Hematopoietic multipotent progenitor cell treated with erythropoietin and hydrocortisone succinate and interleukin-3 and kit ligand, for 17 days (in vitro differentiated cells): ENCODE data around the gene KRTAP9-1.
"Not testable (repeated sequence)": the region's sequence is repeated elsewhere in the genome, so short reads cannot be mapped to it uniquely, and the experiment has no call there.

ENCODE experiments used
- DNase-seq: peaks from one replicate; pipeline ENCODE4 v3.0.0-alpha.2; 2015; ENCODE audit warnings: low spot score

The KRTAP9-1 gene

GRCh38 chr17:41178843-41179616 is 10.7 kb upstream of the KRTAP9-1 start:
- DNase-seq, result no peak

- no peak for DNase-seq
Measured at GRCh38 chr17:41184480-41184961, 5.2 kb upstream of the KRTAP9-1 start, which contains the start of gene KRTAP4-1. KRTAP4-1 (minus strand) TSS chr17:41184911; CDS start chr17:41184854, 57 bp downstream.

DNA sequence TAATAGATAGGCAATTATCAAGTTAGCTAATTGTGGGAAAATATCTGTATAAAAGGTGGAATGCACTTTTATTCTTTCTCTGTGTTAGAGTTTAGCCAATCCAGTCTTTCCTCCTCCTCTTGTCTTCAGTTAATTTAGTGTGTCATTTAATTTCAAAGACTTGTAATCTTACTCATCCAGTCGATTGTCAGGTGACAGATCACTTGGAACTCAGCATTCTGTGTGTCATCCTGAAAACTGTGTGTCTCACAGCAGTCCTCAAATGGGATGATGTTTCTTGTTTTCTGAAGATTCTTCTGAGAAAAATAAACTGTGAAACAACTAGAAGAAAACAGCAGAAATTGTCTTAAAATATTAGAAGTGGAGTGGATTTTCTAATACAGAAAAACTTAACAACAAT is 4.7 kb upstream of the KRTAP9-1 start:
- DNase-seq, result no peak

- DNase-seq, result no peak
Measured at GRCh38 chr17:41186872-41187271, 2.8 kb upstream of the KRTAP9-1 start.

- DNase-seq, result no peak
Measured at GRCh38 chr17:41190328-41190727, 641 bp downstream of the KRTAP9-1 start.

DNA sequence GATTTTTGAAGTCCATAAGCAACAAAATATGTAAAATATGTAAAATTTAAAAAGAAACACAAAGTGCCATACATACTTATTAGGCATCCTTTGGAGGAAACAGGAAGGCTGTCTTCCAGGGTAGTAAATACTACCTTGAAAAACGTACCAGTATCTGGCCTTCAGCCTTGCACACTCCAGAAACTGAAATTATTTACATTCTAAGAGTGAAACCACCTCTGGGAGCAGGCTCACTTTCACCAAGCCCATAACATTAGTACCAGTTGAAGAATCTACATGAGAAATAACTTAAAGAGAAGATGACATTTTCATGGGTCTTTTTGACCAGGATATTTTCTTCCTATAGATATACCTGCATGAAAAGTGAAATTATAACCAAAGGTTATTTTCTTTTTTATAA is 6.4 kb downstream of the KRTAP9-1 start:
- no peak for DNase-seq

DNA sequence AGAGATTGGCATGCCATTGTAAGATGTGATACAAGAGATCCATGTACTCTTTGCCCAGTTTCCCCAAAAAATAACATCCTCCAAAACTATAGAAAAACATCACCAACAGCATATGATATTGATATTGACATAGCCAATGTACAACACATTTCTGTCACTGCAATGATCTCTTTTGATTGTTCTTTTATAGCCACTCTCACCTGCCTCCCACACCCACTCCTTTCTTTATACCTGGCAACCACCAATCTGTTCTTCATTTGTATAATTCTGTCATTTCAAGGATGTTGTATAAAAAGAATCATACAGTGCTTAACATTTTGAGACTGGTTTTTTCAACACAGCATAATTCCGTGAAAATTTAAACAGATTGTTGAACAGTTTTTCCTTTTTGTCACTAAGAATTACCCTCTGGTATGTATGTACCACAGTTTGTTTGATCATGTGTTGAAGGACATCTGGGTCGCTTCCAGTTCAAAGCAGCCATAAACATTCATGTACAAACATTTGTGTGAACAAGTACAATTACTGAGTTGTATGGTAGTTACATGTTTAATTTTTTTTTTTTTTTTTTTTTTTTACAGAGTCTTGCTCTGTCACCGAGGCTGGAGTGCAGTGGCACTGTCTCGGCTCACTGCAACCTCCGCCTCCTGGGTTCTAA is 9.9 kb downstream of the KRTAP9-1 start:
- no peak for DNase-seq

DNA sequence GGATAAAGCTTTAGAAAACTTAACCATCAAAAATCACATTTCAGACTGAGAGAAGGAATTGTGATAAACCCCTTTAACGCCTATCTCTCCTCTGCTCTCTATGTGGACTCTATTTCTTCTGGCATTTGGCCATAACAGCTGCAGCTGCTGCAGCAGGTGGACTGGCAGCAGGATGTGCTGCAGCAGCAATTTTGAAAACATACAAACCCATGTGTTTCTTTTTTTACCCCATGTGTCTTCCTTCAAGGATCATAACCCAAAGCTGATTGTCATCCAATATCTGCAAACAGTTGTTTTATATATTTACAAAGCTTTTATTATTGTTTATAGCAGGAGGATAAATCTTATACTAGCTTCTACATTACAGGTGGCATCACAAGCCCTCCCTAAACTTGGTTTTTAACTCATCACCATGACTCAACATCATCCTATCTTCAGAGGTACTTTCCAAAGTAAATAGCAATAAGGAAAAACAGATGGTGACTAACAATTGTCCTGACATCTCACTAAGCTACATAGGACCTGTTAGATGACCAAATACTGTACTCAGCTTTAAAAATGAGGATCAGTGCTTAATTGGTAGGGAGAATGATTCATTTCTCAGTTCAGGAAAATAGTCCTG is 22.3 kb downstream of the KRTAP9-1 start:
- no peak for DNase-seq

- DNase-seq, result no peak
Measured at GRCh38 chr17:41212524-41213169, 23.0 kb downstream of the KRTAP9-1 start.

- no peak for DNase-seq
Measured at GRCh38 chr17:41215681-41216080, 26.0 kb downstream of the KRTAP9-1 start.

DNA sequence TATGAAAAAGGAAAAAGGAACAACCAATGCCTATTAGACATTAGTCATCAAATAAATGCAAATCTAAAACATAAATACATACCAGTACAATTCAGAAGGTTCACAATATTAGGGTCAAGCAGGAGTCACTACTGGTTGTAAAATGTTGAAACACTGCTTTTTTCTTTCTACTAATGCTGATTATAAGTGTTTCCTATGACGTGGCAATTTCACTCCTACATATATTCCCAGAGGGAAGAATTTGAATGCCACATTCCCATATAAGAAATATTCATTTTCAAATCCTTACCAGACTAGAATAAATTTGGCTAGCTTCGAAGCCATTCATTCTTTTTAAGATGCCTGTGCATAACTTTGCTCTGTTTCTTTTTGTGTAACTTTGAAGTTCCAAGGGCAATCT is 34.1 kb downstream of the KRTAP9-1 start:
- no peak for DNase-seq

DNA sequence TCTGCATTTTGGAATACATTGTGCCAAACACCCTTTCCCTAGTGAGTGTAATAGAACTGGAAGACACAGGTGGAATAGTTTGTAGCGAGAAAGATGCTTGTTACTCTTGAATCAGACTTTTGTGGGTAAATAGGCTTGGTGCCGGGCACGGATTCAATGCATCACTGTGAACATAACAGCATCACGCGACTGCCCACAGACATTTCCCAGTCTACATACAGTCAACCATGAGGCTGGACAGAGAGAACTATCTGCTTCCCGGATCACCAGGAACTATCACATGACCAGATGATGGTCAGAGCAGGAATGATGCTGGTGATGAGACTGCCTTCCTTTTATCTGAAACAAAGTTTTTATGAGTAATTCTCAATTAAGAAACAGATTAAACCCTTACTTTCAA is 36.4 kb downstream of the KRTAP9-1 start:
- DNase-seq, result no peak

GRCh38 chr17:41226598-41227095 is 37.0 kb downstream of the KRTAP9-1 start, which contains the start of gene KRTAP9-2:
KRTAP9-2 (plus strand) TSS chr17:41226648; CDS start chr17:41226655, 7 bp downstream.
- not testable (repeated sequence) for DNase-seq

- no peak for DNase-seq
Measured at GRCh38 chr17:41230094-41230493, 40.4 kb downstream of the KRTAP9-1 start.

- DNase-seq, result no peak
Measured at GRCh38 chr17:41231731-41232130, 42.0 kb downstream of the KRTAP9-1 start.

DNA sequence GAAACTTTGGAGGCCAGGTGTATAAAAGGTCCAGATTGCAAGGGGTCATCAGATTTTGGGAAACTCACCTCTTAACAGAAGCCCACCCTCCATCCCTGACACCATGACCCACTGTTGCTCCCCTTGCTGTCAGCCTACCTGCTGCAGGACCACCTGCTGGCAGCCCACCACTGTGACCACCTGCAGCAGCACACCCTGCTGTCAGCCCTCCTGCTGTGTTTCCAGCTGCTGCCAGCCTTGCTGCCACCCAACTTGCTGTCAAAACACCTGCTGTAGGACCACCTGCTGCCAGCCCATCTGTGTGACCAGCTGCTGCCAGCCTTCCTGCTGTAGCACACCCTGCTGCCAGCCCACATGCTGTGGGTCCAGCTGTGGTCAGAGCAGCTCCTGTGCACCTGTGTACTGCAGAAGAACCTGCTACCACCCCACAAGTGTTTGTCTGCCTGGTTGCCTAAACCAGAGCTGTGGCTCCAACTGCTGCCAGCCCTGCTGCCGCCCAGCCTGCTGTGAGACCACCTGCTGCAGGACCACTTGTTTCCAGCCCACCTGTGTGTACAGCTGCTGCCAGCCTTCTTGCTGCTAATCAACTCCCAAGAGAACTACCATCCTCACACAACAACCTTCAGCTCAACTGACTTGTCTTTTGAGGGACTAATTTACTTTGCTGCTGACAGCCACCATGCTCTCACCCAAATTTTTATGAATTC is 42.9 kb downstream of the KRTAP9-1 start, which contains the start of gene KRTAP9-3:
TSS of gene KRTAP9-3 (plus strand) at position 51 of the 707 bp plus-strand sequence. CDS start at position 104, 53 bp downstream.
- DNase-seq, result not testable (repeated sequence)

DNA sequence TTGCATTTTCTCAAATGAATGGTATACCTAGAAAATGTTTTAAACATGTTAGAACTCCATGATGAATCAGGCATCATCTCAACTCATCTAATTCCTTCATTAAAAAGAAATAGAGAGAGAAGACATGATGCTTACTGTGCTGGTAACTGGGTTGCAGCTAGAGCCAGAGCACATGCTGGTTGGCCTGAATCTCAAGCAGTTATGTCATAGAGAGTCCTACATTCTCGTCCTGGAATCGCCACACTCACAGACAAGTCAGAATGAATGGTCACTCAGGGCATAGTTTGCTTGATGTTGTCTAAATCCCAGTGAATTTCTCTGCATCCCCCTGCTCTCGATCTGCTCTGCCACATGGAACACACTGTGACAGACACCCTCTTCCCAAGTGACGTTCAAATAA is 47.4 kb downstream of the KRTAP9-1 start:
- not testable (repeated sequence) for DNase-seq

GRCh38 chr17:41237949-41238437 is 48.3 kb downstream of the KRTAP9-1 start, which contains the start of gene KRTAP9-8:
KRTAP9-8 (plus strand) TSS chr17:41237999; CDS start chr17:41238052, 53 bp downstream.
- DNase-seq, result not testable (repeated sequence)
